Keratinocyte (primary cell): ENCODE data around the gene CDK8. TPM values are rescaled to one million over a fixed set of nuclear protein-coding genes. Genes with fewer than 3 reads are reported as not detected.

Experiments
- DNase-seq: peaks from one replicate; pipeline ENCODE4 v3.0.0-alpha.2; 2011; ENCODE audit warnings: low read depth, missing footprints, low spot score
- FAIRE-seq: peaks from 2 replicates; lab custom pipeline; 2011; peaks lifted over from hg19 to GRCh38; lab: Jason Lieb, UNC
- H2AFZ ChIP-seq: 2 replicates; pipeline ENCODE4 v1.6.0; 2012; ENCODE audit warnings: low read length, control low read depth, inconsistent platforms; ENCODE audit not compliant: control insufficient read depth
- H3K27ac ChIP-seq: 2 replicates; pipeline ENCODE4 v1.5.1; 2011; ENCODE audit warnings: low read length; ENCODE audit not compliant: control insufficient read depth, insufficient read depth
- H3K27me3 ChIP-seq: 3 replicates; pipeline ENCODE4 v1.6.0; 2011; ENCODE audit warnings: low read length; ENCODE audit not compliant: control insufficient read depth, insufficient read depth; ENCODE audit errors: extremely low read depth
- H3K36me3 ChIP-seq, 2 experiments: 2 replicates in 1 of 2; 3 replicates in 1 of 2; pipeline ENCODE4 v1.5.1; 2011; ENCODE audit warnings: low read length in 2 of 2, mild to moderate bottlenecking in 1 of 2; ENCODE audit not compliant: control insufficient read depth in 2 of 2, insufficient read depth in 2 of 2; ENCODE audit errors: extremely low read depth in 1 of 2
- H3K4me1 ChIP-seq: 3 replicates; pipeline ENCODE4 v1.5.1; 2011; ENCODE audit warnings: low read length; ENCODE audit not compliant: control insufficient read depth, insufficient read depth; ENCODE audit errors: extremely low read depth
- H3K4me2 ChIP-seq: 3 replicates; pipeline ENCODE4 v1.6.0; 2011; ENCODE audit warnings: low read depth, low read length; ENCODE audit not compliant: control insufficient read depth, insufficient read depth; ENCODE audit errors: extremely low read depth
- H3K4me3 ChIP-seq, 3 experiments: fragments of 200-600 bp in 1 of 3; sonication (generic) in 1 of 3; 2 replicates in 2 of 3; 3 replicates in 1 of 3; pipeline ENCODE4 v1.5.1; 2011 to 2016; ENCODE audit warnings: low read length in 3 of 3, mild to moderate bottlenecking in 3 of 3, control low read depth in 2 of 3, inconsistent platforms in 1 of 3, low read depth in 1 of 3, mixed read lengths in 1 of 3, mixed run types in 1 of 3, moderate library complexity in 1 of 3; ENCODE audit not compliant: control insufficient read depth in 2 of 3, insufficient read depth in 2 of 3; ENCODE audit errors: extremely low read depth in 1 of 3
- H3K79me2 ChIP-seq: 2 replicates; pipeline ENCODE4 v1.6.0; 2012; ENCODE audit warnings: low read length; ENCODE audit not compliant: control insufficient read depth, insufficient read depth
- H3K9ac ChIP-seq: 3 replicates; pipeline ENCODE4 v1.6.0; 2011; ENCODE audit warnings: low read length; ENCODE audit not compliant: control insufficient read depth, insufficient read depth; ENCODE audit errors: extremely low read depth
- H3K9me1 ChIP-seq: 3 replicates; pipeline ENCODE4 v1.6.0; 2011; ENCODE audit warnings: low read length; ENCODE audit not compliant: control insufficient read depth, insufficient read depth; ENCODE audit errors: extremely low read depth
- H3K9me3 ChIP-seq: 2 replicates; pipeline ENCODE4 v1.5.1; 2012; ENCODE audit warnings: low read depth, low read length; ENCODE audit not compliant: control insufficient read depth
- H4K20me1 ChIP-seq: 3 replicates; pipeline ENCODE4 v1.6.0; 2011; ENCODE audit warnings: low read length; ENCODE audit not compliant: control insufficient read depth, insufficient read depth; ENCODE audit errors: extremely low read depth
- CTCF ChIP-seq, 3 experiments: IDR thresholded peaks in 1 of 3; conservative IDR thresholded peaks in 1 of 3; optimal IDR thresholded peaks in 1 of 3; 2 replicates in 2 of 3; 3 replicates in 1 of 3; pipeline versions ENCODE3 to v1.5.1; 2011; ENCODE audit warnings: low read length in 3 of 3, mild to moderate bottlenecking in 3 of 3, moderate library complexity in 2 of 3, control low read depth in 1 of 3, inconsistent platforms in 1 of 3; ENCODE audit not compliant: insufficient read depth in 2 of 3; ENCODE audit errors: extremely low read depth in 1 of 3
- EZH2 ChIP-seq: IDR thresholded peaks from one replicate; pipeline ENCODE4 v1.6.1; 2012; ENCODE audit warnings: inconsistent platforms, mild to moderate bottlenecking, low read length, moderate library complexity
- dilution Hi-C: fragments of 300-500 bp; cut with MboI; formaldehyde crosslinking; loops from one replicate; pipeline ENCODE4 v1.7.0; 2020; ENCODE audit warnings: low sequenced_read_pairs; ENCODE audit not compliant: extremely low pct_ligation_motif_present
- polyA plus RNA-seq, 5 experiments: library from polyadenylated mRNA; depleted of rRNA in 3 of 5; stranded (reverse) in 3 of 5; stranded (forward) in 1 of 5; unstranded in 1 of 5; fragments of >200 nt; gene quantifications; 1 replicate in 1 of 5; 2 replicates in 3 of 5; 3 replicates in 1 of 5; pipeline versions ENCODE4 v1.2.1 to v1.2.3, GENCODE V29; 2011 to 2012; ENCODE audit warnings: missing spikeins in 2 of 5, low read depth in 1 of 5, low replicate concordance in 1 of 5

Gene CDK8
- polyA plus RNA-seq, 1 donor (not counting 4 experiments of a cell fraction or from before 2014, with no cell fraction given) = 27.5 TPM

DNA sequence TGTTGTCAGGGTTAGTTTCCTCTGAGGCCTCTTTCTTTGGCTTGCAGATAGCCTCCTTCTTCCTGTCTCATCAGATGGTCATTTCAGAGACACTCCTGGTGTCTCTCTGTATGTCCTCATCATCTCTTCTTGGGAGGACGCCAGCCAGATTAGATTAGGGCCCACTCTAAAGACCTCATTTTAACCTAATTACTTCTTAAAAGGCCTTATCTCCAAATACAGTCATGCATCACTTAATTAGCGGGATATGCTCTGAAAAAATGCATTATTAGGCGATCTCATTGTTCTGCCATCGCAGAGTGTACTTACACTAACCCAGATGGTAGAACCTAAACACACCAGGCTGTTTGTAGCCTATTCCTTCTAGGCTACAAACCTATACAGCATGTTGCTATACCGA, 89.0 kb downstream of the CDK8 start:
- Histone ChIP-seq H3K9ac (no peak overlapping the region), H3K27me3 (no peaks in the 10 kb centered on the region), H3K9me1 (no peaks in the 10 kb centered on the region), H3K36me3 (no peaks in the 10 kb centered on the region), H2AFZ (no peak overlapping the region), H3K79me2 (no peaks in the 10 kb centered on the region), H3K4me1 (no peaks in the 10 kb centered on the region), H4K20me1 (no peaks in the 10 kb centered on the region), H3K4me3 (no peak overlapping the region), H3K4me2 (no peak overlapping the region), H3K9me3 (no peaks in the 10 kb centered on the region), H3K27ac (no peak overlapping the region)
- dilution Hi-C loops = no loop called here
- TF ChIP-seq EZH2 (no peak), CTCF (optimal IDR thresholded peaks at IDR 0.05 in 1 of 3, IDR thresholded peaks at IDR 0.05 in 1 of 3, conservative IDR thresholded peaks at IDR 0.05 in 1 of 3; ENCODE audit: extremely low read depth in 1 of 3, insufficient read depth in 2 of 3, low read length in 3 of 3) (no peak)
- FAIRE-seq (no peak), DNase-seq (no peak)

GRCh38 chr13:26343816-26344215, 89.9 kb downstream of the CDK8 start:
- no peak overlapping the region for H2AFZ ChIP-seq
- H3K36me3 ChIP-seq = no peaks in the 10 kb centered on the region
- TF ChIP-seq CTCF (optimal IDR thresholded peaks at IDR 0.05 in 1 of 3, IDR thresholded peaks at IDR 0.05 in 1 of 3, conservative IDR thresholded peaks at IDR 0.05 in 1 of 3; ENCODE audit: extremely low read depth in 1 of 3, insufficient read depth in 2 of 3, low read length in 3 of 3) = no peak
- no peaks in the 10 kb centered on the region for H3K79me2 ChIP-seq
- no peak overlapping the region for H3K27ac ChIP-seq
- H3K4me2 ChIP-seq = no peak overlapping the region
- dilution Hi-C loops = no loop called here
- no peaks in the 10 kb centered on the region for H3K4me1 ChIP-seq
- no peak overlapping the region for H3K9ac ChIP-seq
- DNase-seq (no peak), FAIRE-seq (no peak)
- no peaks in the 10 kb centered on the region for H3K9me3 ChIP-seq
- H3K9me1 ChIP-seq = no peaks in the 10 kb centered on the region
- H3K27me3 ChIP-seq = no peaks in the 10 kb centered on the region
- no peak overlapping the region for H3K4me3 ChIP-seq
- H4K20me1 ChIP-seq = no peaks in the 10 kb centered on the region
